Central memory CD4-positive, alpha-beta T cell (primary cell): ENCODE data around the gene AASS.

Experiments used
- DNase-seq: peaks from one replicate; pipeline ENCODE4 v3.0.0; 2022

The AASS gene

DNA sequence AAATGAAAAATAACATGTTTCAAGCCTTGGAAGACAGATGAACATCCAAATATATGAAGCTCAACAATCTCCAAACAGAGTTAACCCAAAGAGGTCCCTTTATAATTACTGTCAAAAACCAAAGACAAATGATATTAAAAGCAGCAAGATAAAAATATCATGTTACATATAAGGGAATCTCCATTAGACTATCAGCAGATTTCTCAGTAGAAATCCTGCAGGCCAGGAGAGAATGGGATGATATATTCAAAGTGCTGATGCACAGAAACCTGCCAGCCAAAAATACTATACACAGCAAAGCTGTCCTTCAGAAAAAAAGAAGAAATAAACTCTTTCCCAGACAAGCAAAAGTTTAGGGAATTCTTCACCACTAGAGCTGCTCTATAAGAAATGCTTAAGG is 41.0 kb downstream of the AASS start:
- DNase-seq = no peak

DNA sequence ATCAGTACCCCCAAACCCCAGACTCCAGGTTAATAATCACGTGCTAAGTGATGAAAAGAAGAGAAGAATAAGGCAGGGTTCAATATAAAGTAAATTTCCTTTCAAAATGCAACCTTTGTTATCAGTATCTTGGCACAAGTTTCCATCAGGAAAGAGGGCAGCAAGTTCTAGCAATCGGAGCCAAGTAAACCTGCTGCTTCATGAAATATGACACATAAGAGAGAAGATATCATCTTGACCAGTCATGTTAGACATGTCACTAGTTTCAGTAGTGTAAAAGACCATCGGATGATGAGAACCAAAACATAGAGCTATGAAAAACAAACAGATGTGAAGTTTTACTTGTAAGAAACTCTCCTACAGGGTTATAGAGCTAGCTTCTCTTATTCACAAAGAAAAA is 44.0 kb downstream of the AASS start:
- DNase-seq = no peak

DNA sequence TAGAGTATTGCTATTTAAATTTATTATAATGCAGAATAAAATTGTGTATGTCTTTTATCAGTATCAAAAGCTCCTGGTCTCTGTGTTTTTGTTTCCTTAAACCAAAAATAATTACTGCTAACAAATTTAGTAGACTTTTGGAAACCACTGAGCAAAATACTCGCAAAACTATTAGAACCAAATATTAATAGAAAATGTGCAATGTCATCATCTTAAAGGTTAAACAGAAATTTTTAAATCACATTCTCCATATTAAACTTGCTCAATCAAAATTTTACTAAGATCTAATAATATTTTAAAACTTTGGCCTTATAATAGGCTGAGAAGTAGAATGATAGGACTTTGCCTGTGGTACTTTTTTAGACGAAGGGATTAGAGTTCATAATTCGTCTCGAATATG is 48.4 kb downstream of the AASS start:
- DNase-seq = no peak

DNA sequence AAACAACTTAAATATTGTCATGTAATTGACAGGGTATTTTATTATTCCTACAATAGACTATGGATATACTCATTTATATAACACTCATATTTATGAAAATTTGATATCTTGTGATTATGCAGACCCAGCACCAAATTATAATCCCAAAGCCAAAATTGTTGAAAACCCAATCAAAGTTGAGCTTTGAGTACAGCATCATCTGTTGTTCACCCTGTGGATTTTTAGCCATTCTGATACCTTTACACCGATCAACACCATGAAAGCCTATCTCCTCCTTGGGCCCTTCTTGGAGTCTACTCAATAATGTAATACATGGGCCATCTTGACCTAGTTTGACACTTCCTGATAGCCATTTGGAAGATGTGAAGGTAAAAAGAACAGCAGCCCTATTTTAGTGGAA is 49.5 kb downstream of the AASS start:
- DNase-seq = no peak

DNA sequence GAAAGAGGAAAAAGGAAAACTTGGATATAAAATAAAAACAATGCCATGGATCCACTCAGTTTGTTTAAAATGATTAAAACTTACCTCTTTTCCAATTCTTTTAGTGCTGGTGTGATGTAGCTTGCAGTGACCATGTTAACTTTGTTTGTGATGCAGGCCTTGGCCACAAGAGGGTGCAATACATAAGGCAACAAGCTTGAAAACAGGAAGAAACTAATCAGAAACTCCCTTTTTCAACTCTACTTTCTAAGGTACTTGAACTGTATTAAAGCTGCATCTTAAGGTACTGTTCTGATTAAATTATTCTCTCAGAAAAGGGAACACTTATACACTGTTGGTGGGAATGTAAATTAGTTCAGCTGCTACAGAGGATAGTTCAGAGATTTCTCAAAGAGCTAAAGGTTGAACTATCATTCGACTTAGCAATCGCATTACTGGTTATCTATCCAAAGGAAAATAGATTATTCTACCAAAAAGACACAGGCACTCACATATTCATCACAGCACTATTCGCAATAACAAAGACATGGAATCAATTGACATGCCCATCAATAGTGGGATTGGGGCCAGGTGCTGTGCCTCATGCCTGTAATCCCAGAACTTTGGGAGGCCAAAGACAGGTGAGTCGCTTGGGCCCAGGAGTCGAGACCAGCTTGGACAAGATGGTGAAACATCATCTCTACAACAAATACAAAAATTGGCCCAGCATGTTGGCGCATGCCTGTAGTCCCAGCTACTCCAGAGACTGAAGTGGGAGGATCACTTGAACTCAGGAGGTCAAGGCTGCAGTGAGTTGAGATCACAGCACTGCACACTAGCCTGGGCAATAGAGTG is 50.9 kb downstream of the AASS start:
- peak; percentile 21 for DNase-seq

DNA sequence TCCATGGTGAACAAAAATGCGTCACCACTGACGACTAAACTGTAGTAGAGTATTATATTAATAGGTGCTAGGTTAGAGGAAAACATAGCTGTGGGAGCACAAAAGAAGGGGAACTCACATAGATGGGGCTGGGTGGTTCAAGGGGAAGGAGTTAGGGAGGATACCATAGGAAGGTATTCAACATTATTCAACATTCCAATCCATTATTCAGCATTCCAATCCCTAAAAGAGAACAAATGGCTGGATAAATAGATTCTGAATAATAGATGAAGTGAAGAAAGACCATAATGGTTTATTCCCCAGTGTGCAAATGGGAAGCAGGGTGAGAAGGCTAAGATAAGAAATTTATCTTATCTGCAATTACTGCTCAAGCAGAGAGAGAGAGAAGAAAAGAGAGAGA is 61.4 kb downstream of the AASS start:
- DNase-seq = no peak

DNA sequence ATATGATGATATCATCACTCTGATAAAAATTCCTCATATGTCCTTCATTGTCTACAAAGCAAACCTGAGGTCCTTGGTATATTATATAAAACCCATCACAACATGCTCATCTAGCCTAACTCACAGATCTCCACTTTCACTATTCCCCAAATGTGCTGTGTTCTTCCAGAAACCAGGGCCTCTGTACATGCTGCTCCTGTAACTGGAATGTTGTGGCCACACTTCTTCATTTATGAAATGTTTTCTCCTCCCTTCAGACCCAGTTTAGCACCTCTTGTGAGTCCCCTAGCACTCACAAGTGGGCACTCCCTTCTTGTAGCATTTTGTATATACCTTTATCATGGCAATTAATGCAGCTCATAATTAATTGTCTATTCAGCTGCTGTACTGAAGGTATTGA is 61.9 kb downstream of the AASS start:
- DNase-seq = no peak

DNA sequence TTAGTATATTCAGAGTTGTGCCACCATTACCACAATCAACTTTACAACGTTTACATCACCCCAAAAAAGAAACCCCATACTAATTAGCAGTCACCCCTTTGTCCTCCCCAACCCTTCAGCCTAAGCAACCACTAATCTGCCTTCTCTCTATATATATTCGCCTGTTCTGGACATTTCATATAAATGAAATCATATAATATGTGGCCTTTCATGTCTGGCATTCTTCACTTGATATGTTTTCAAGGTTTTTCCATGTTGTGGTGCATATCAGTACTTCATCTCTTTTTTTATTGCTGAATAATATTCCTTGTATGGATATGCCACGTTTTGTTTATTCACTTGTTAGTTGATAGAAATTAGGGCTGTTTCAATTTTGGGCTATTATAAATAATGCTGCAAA is 70.4 kb downstream of the AASS start:
- no peak for DNase-seq

DNA sequence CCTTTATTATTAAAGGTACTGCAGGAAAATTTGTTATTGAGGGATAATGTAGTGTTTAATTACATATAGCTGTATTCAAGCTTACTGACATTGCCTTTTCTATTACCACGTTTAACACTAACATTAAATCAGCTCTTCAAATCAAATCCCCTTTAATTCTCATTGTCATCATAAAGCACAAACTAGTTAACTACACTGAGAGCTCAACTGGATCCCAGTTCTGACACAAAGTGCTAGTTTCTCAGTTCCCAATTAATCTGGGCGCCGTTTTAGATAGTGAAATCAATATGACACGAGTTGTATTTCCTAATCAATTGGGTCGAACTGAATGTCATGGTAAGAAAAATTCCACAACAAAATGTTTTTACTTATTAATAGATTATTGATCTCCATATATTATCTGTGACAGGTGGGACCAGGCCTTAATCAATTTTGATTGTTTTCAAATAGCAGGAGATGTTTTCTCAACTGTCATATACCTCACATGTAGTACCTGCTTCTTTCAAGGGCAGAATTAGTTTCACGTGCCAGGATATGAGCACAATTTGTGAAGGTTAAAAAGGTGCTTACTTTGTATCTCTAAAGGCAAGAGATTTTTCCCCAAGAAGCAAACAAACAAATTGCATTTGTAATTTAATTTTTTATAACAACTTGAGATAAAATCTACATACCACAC is 71.0 kb downstream of the AASS start:
- no peak for DNase-seq

DNA sequence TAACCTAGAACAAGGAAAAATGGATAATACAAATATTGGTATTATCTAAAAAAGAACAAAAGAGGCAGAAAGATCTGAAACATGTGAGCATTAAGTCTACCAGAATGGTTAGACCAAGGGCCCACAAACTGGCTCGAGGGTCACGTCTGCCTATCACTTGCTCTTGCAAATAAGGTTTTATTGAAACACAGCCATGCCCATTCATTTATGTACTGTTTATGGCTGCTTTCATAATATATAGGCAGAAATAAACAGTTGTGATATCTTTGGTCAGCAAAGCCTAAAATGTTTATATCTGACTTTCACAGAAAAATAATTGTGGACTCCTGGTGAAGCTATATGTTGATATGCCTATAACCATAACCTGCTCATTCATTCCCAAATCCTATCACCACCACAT is 71.8 kb downstream of the AASS start:
- DNase-seq = no peak

DNA sequence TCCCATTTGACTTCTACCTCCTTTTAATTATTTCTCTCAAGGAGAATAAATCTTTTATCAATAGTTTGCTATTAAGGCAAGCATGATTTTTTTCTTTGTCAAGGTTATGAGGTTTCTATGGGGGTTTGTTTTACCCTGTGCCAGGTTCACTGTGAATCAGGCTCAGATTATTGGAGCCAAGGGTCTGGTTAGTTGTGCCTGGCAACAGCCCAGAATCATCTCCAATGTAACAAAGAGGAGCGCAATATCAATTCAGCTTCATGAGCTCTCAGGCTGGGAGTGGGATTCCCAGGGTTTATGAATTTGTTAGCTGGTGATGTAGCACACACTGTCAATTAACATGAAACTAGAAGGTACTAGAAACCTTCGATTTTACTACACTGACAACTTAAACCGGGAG is 73.2 kb downstream of the AASS start:
- DNase-seq = no peak

DNA sequence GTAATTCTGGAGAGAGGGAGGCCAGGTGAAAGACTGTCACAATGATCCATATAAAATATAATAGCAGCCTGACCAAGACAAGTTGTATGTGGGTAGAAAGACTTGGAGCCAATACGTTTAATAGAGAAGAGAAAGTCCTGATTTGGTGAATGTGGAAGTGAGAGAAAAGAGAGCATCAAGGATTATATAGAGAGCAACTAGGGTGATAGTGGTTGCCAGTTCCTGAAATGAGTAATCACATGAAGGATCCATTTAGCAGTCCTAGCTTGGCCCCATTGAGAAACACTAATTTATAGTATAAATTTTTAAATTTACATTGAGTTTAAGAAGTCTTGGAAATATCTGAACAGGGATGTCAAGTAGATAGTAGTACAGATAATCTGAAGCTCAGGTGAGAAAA is 74.0 kb downstream of the AASS start:
- no peak for DNase-seq

DNA sequence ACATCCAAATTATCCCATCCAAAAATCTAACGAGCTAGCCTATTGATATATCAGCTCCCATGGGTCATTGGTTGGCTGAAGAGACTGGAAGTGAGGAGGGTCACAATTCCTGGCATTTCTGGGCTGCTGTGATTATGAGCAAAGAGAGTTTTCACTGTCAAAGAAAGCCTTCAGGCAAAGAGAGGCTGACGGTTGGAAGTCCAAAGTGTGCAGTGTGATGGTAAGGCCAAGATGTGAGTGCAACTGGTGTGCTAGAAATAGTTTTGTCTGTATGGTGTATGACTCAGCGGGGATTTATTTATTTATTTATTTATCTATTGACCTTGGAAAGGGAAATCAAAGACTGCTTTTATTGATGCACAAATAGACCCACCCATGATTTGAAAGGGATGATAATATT is 75.0 kb downstream of the AASS start:
- DNase-seq = no peak

DNA sequence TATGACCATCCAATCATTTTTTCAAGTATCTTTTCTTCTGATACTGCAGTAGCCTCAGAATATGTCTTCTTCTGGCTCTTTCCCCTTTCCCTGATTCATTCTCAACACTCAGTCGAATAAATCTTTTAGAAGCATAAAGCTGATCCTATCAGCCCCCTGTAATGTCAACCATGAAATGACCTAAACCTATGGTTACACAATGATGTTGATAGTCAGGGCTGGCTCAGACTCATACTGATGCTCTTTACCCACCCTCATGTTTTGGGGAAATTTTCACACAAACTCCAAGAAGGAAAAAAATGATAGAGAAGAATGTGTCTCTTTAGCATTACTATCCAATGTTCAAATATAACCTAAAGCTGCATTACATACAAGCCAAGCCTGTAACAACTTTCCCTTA is 76.0 kb downstream of the AASS start:
- DNase-seq = no peak

DNA sequence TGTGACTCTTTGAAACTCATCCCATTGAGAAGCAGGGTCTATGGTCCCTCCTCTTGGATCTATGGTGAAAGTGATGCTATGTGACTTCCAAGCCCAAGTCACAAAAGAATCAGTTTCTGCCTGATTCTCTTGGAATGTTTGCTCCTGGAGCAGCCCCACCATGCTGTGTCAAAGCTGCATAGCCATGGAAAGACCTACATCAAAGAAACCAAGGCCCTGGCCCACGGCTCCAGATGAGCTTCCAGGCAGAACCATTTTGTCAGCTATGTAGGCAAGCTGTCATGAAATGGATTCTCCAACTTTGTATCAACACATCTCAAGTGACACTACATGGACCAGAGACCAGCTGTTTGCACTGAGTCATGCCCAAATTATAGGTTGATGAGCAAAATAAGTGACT is 77.0 kb downstream of the AASS start:
- DNase-seq = no peak

DNA sequence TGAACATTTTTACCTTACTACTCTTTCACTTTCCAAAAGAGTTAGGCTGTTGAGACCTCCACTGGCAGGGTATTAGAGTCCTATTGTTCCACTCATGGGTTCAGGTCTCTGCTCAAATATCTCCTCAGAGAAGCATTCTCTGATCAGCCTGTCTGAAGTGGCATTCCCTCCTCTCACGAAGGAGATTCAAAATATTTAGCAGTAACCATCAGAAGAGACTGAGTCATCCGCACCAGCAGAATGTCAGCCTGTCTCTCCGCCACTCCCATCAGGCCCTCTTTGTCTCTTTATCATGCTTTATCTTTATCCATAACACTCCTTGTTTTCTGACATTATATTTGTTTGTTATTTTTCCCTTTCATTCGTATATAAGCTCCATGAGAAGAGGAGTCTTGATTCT is 79.1 kb downstream of the AASS start:
- no peak for DNase-seq

DNA sequence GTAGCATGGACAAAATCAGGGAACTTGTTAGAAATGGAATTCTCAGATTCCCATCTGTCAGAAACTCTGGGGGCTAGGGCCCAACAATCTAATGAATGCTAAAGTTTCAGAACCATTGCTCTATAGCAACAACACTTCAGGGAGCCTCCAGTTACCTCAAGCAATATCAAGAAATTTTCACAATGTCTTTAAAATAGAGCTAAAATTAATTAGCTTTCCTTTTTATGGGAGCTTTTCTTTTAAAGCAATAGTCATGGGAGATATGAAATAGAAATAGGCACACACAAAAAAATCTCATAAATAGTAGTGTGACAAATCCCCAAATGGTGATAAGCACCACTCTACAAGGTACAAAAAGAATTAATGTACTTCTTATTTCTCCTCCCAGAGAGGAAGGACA is 80.9 kb downstream of the AASS start:
- DNase-seq = no peak

DNA sequence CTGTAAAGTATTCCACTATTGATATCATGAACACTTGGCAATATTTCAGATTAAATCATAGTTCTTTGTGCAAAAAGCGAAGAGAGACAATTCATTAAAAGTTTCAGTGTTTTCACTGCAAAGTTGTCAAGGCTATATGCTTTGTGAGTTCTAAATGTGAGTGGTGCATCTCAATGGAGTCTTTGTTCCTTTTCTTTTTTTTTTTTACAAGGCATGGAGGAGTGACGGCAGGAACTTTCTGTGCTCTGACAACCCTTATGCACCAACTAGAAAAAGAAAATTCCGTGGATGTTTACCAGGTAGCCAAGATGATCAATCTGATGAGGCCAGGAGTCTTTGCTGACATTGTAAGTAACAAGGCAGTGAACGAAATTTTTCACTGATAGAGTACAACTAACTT is 84.5 kb downstream of the AASS start:
- no peak for DNase-seq

DNA sequence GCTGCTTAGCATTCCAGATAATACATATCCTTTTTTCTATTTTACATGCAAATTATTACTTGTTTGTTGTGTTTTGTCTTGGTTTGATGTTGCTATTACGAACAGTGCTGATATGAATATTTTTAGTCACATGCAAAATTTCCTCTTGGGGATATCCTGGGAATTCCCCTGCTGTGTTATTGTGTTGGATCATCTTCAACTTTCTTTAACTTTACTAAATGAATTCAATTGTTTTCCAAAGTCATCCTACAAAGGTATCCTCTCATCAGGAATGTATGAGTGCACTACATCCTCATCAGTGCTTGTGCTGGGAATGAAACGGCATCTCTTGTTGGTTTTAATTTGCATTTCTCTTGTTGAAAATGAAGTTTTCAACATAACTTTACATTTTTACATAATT is 87.1 kb downstream of the AASS start:
- DNase-seq = no peak

DNA sequence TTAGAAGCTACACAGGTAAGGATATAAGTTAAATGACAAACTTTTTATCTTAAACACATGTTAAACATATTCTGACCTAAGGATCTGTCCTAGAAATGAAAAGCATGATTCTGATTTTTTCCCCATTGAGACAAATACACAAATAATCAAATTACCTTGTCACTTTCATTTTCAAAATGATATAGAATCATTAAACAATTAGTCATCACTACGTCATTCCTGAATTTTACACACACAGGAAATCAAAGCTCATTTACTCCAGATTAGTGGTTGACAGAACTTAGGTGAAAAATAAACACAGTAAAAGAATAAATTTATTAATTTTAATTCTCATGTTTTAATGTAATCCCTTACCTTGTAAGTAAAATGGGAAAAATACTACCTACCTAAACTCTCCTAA is 89.0 kb downstream of the AASS start:
- no peak for DNase-seq

DNA sequence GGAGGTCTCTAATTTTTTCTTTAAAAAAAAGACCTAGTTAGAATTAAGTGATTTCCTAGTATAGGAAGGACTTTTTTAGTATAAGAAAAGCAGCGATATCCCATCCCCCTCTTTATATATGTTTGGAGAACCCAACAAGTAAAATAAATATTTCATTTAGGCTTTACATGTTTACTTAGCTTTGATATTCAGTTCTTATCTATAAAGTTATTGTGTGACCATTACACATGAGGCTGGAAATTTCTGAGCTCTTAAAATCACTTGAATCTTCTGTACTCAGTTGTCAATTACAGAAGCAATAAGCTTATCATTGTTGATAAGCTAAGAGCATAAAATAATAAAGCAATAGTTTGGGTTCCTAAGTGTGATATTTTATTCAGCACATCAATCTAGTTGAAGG is 89.7 kb downstream of the AASS start:
- no peak for DNase-seq

DNA sequence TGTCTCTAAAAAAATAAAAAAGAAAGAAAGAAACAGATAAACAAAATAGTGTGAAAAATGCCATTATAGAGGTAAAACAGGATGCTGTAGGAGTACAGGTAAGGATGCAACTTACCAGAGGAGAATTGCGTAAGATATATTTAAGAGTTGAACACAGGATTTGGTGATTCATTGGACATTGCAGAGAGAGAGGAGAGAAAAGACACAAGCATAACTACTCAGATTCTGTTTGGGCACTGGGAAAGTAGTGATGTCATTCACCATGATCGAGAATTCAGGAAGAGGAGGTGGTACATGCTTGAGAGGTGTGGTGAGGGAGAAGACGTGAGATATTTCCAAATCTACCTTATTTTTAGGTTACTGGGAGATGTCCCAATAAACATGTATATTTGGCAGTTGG is 97.6 kb downstream of the AASS start:
- DNase-seq = no peak

DNA sequence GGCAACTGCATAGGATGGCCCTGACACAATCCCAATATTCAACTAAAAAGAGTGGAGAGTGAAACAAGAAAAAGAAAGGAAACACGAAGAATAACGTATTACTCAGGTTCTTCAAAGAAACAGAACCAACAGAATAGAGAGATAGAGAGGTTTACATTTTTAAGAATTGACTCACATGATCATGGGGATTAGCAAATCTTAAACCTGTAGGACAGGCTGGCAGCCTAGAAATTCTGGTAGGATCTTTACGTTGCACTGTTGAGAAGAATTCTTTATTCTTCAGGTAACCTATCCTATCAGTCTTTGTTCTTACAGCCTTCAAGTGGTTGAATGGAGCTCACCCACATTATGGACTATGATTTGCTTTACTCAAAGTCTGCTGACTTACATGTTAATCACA is 103.9 kb downstream of the AASS start:
- no peak for DNase-seq

DNA sequence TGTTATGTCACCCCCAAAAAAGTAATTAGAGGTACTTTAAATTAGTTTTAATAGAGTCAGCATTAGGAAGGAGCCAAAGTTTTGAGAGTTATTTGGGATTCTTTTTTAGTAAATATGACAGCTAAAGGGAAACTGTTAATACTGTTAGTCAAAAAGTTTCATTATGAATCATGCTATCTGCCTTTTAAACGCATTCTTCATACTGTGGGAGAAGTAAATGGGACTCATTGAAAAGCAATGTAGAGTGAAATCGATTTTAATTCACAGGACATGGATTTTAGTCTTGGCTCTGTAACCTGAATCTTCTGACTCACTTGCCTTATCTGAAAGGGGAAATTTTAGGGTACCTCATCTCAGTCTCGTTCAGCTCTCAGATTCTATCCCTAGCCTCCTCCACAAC is 105.1 kb downstream of the AASS start:
- DNase-seq = no peak

DNA sequence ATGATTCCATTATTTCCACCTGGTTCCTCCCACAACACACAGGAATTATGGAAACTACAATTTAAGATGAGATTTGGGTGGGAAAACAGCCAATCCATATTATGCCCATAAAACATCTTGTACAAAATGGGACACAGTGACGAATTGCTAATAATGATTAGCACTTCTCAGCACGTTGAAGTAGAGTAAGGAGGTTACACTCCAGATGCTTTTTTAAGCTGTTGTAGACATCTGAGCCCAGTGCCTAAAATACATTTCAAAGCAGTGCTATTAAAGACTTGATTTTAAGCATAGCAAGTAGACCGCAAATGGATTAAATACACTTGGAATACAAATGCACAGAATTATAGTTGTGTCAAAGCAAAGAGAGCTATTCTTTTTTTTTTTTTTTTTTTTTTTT is 105.9 kb downstream of the AASS start:
- DNase-seq = no peak
